Ovary (tissue), 9 donors: ENCODE results near the gene PLPP1. TPM values are rescaled to one million over a fixed set of nuclear protein-coding genes. Genes with fewer than 3 reads are reported as not detected.

Experiments
- DNase-seq, 5 donors: peaks; one replicate each; pipeline ENCODE4 v3.0.0-alpha.2; 2019 to 2020
- H3K27ac ChIP-seq, 2 donors: fragments of 200-600 bp; one replicate each; pipeline versions ENCODE4 v1.5.1 to v1.8.0; 2019 to 2022
- H3K27me3 ChIP-seq: fragments of 200-600 bp; one replicate; pipeline ENCODE4 v1.8.0; 2022
- H3K36me3 ChIP-seq: fragments of 200-600 bp; sonication (generic); one replicate; pipeline ENCODE4 v1.5.1; 2019
- H3K4me1 ChIP-seq: one replicate; pipeline ENCODE4 v1.8.1; 2013; ENCODE audit warnings: mild to moderate bottlenecking, moderate library complexity; ENCODE audit not compliant: insufficient read depth
- H3K4me3 ChIP-seq: fragments of 200-600 bp; sonication (generic); one replicate; pipeline ENCODE4 v1.5.1; 2017
- H3K9me3 ChIP-seq, 2 donors: fragments of 200-600 bp in 1 of 2; sonication (generic) in 1 of 2; one replicate each; pipeline versions ENCODE4 v1.5.1 to v1.8.1; 2013 to 2019; ENCODE audit warnings: mild to moderate bottlenecking in 1 of 2, moderate library complexity in 1 of 2
- EP300 ChIP-seq: sonication (generic); formaldehyde crosslinking; IDR thresholded peaks from one replicate; pipeline ENCODE4 v1.6.1; 2017; ENCODE audit warnings: antibody characterized with exemption
- POLR2A ChIP-seq: fragments of 450-650 bp; IDR thresholded peaks from one replicate; pipeline ENCODE4 v1.6.1; 2017; ENCODE audit warnings: antibody characterized with exemption, mild to moderate bottlenecking, moderate library complexity
- WGBS, 3 donors: extraction: QIAGEN DNeasy Blood & Tissue Kit in 1 of 3; methylation state at CpG; one replicate each; pipeline versions ENCODE4 v1.1.5 to v1.1.7; 2013 to 2017; 5-methylcytosine and 5-hydroxymethylcytosine counted together
- intact Hi-C, 4 donors: fragments of 100-400 bp; cut with DNase I; formaldehyde crosslinking; loops; one replicate each; pipeline versions ENCODE4 v1.11.0 to v1.15.1; 2022 to 2023
- polyA plus RNA-seq, 2 donors: library from polyadenylated mRNA; stranded (reverse); fragments of 200-250 nt in 1 of 2; fragments of 350-450 nt in 1 of 2; fragmentation: Illumina TruSeq in 1 of 2; extraction: RNeasy Lipid Tissue Mini Kit (QIAGEN cat#74804) in 1 of 2; gene quantifications; one replicate each; pipeline ENCODE4 v1.2.3, GENCODE V29; 2013 to 2014
- total RNA-seq, 7 donors: library from RNA; depleted of rRNA in 2 of 7; stranded (reverse); fragments of >200 nt in 2 of 7; fragmentation: NEBNext Ultra II Directional in 3 of 7; extraction: Animal tissue kit (Norgen Biotek cat#: 25700) in 3 of 7; gene quantifications; one replicate each; pipeline versions ENCODE4 v1.1.0 to v1.2.4, GENCODE V29; 2016 to 2023
- TF ChIP-seq, protein P1 (sequence below), 3 donors: fragments of 450-650 bp in 2 of 3; fragments of 200-600 bp in 1 of 3; IDR thresholded peaks; one replicate each; pipeline versions ENCODE4 v1.5.1 to v1.8.0; 2016 to 2022; ENCODE audit warnings: antibody characterized with exemption in 3 of 3, mild to moderate bottlenecking in 1 of 3
- donor health status: DM: no; HTN: no; CAD: no; lungs with moderate emphysema.
- donor health status: DM: no; HTN: no; CAD: no.
- donor health status: Bipolar disorder and iron deficiency.
- donor health status: DM: yes; HTN: yes; CAD: no.
- donor health status: DM: no; HTN: no; CAD: no.
- donor health status: DM: yes; HTN: yes; CAD: no.

PLPP1 gene
- total and polyA plus RNA-seq, 9 donors: 13.5 to 136 (median 34.5) TPM

DNA sequence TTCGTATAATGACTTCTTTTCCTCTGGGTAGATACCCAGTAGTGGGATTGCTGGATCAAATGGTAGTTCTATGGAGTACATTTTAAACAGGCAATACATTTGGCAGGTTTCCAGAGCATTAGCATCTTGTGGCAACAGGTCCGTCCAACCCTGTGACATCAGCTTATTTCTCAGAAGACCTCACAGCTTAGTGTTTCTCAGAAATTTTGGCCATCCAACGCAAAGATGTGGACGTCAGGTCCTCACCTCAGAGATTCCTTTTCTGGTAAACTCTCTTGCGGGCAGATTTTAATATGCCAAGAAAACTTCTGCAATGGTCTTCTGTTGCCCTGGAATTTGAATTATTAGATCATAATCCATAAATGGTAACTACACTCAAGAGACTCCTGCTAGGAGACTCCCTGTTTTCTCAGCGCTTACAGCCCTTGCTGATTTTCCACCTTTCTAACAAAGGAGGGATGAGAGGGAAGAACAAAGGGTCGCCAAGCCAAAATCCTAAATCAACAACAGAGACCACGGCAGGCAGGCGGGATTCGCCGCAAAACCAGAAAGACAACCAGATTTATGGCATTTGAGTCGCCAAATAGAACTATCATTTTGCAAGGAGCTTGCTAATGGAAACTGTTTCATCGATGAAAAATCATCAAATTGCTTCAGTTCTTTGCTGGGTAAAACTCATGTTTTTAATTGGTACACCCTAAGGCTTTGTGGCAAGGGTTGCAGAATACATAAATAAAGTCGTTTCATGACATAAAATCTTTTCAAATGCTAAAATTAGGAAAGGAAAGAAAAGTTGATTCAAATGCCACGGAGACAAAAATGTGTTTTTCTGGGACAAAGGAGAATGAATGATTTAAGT lies 34.1 kb upstream of the PLPP1 start:
- Histone ChIP-seq H3K4me1 (no peaks in the 10 kb centered on the region), H3K9me3 (no peaks in the 10 kb centered on the region), H3K27me3 (no peaks in the 10 kb centered on the region), H3K4me3 (no peak overlapping the region), H3K27ac (no peak overlapping the region), H3K36me3 (no peaks in the 10 kb centered on the region)
- DNase-seq: no peak
- WGBS, 3 donors: 59 to 78% (median 70%) methylated on average over 15 of the region's 15 CpGs
- TF ChIP-seq POLR2A (no peak), EP300 (peak; percentile 81)
- intact Hi-C loops: no loop called here

DNA sequence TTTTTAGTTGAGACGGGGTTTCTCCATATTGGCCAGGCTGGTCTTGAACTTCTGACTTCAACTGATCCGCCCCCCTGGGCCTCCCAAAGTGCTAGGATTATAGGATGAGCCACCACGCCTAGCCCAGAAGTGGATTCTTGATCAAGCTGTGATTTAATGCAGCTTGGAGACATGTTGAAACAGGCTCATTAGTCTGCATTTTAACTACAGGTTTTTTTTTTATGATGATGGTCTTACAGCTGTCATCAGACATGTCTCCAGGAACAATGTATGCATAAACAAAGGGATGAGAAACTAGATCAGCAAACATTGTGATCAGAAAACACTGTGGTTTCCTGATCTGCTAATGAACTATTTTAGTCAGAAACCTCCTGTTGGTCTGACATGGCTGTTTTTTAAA lies 30.0 kb upstream of the PLPP1 start:
- 84 to 89% (median 86%) methylated on average over 3 of the region's 3 CpGs for WGBS, 3 donors
- no peaks in the 10 kb centered on the region for H3K9me3 ChIP-seq
- H3K27ac ChIP-seq: no peak overlapping the region

GRCh38 chr5:55558484-55558883 lies 23.7 kb upstream of the PLPP1 start:
- H3K36me3 ChIP-seq: no peaks in the 10 kb centered on the region
- H3K4me1 ChIP-seq: no peaks in the 10 kb centered on the region
- TF ChIP-seq POLR2A: no peak
- no peak for TF ChIP-seq EP300
- TF ChIP-seq, protein P1, sequence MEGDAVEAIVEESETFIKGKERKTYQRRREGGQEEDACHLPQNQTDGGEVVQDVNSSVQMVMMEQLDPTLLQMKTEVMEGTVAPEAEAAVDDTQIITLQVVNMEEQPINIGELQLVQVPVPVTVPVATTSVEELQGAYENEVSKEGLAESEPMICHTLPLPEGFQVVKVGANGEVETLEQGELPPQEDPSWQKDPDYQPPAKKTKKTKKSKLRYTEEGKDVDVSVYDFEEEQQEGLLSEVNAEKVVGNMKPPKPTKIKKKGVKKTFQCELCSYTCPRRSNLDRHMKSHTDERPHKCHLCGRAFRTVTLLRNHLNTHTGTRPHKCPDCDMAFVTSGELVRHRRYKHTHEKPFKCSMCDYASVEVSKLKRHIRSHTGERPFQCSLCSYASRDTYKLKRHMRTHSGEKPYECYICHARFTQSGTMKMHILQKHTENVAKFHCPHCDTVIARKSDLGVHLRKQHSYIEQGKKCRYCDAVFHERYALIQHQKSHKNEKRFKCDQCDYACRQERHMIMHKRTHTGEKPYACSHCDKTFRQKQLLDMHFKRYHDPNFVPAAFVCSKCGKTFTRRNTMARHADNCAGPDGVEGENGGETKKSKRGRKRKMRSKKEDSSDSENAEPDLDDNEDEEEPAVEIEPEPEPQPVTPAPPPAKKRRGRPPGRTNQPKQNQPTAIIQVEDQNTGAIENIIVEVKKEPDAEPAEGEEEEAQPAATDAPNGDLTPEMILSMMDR (IDR thresholded peaks at IDR 0.05): no peak
- H3K4me3 ChIP-seq: no peak overlapping the region
- 86 to 90% (median 86%) methylated on average over 2 of the region's 2 CpGs for WGBS, 3 donors
- no peak overlapping the region for H3K27ac ChIP-seq
- intact Hi-C loops: no loop called here
- no peaks in the 10 kb centered on the region for H3K27me3 ChIP-seq
- H3K9me3 ChIP-seq: no peaks in the 10 kb centered on the region
- DNase-seq: no peak

More for the DNA sequence above, 30.0 kb upstream of the PLPP1 start:
- no peaks in the 10 kb centered on the region for H3K36me3 ChIP-seq
- TF ChIP-seq, protein P1 (IDR thresholded peaks at IDR 0.05): no peak
- TF ChIP-seq EP300 (no peak), POLR2A (no peak)
- H3K4me1 ChIP-seq: no peaks in the 10 kb centered on the region
- H3K4me3 ChIP-seq: no peak overlapping the region
- intact Hi-C loops: no loop called here
- DNase-seq: no peak
- H3K27me3 ChIP-seq: no peaks in the 10 kb centered on the region

GRCh38 chr5:55557123-55557522 lies 22.4 kb upstream of the PLPP1 start:
- no peak overlapping the region for H3K4me3 ChIP-seq
- H3K4me1 ChIP-seq: no peaks in the 10 kb centered on the region
- no peaks in the 10 kb centered on the region for H3K9me3 ChIP-seq
- no peak for DNase-seq
- intact Hi-C loops: no loop called here
- 89 to 98% (median 95%) methylated on average over 3 of the region's 3 CpGs for WGBS, 3 donors
- no peaks in the 10 kb centered on the region for H3K36me3 ChIP-seq
- TF ChIP-seq, protein P1 (IDR thresholded peaks at IDR 0.05): no peak
- TF ChIP-seq POLR2A: no peak
- TF ChIP-seq EP300: no peak
- H3K27ac ChIP-seq: no peak overlapping the region
- no peaks in the 10 kb centered on the region for H3K27me3 ChIP-seq

- no peaks in the 10 kb centered on the region for H3K9me3 ChIP-seq
- H3K4me3 ChIP-seq: no peak overlapping the region
- no peaks in the 10 kb centered on the region for H3K27me3 ChIP-seq
- intact Hi-C loops: no loop called here
- DNase-seq: no peak
- no peaks in the 10 kb centered on the region for H3K4me1 ChIP-seq
- 26 to 40% (median 29%) methylated on average over 2 of the region's 2 CpGs for WGBS, 3 donors
- H3K36me3 ChIP-seq: no peaks in the 10 kb centered on the region
- no peak for TF ChIP-seq POLR2A
- TF ChIP-seq EP300: no peak
- TF ChIP-seq, protein P1 (IDR thresholded peaks at IDR 0.05): no peak
- H3K27ac ChIP-seq: no peak overlapping the region
These were observed 19.9 kb upstream of the PLPP1 start for GRCh38 chr5:55554585-55555202.
